Lower leg skin (tissue), 4 donors: ENCODE data around the gene VMA21. TPM values are rescaled to one million over a fixed set of nuclear protein-coding genes. Genes with fewer than 3 reads are reported as not detected.

Experiments
- DNase-seq, 2 donors: peaks; one replicate each; pipeline ENCODE4 v3.0.0-alpha.2; 2019; ENCODE audit warnings: low spot score in 2 of 2
- H3K4me3 ChIP-seq: fragments of 200-600 bp; sonication (generic); 2 replicates; pipeline ENCODE4 v1.5.1; 2017; ENCODE audit warnings: mild to moderate bottlenecking, low read depth; ENCODE audit not compliant: poor library complexity, severe bottlenecking
- POLR2A ChIP-seq, 2 donors: fragments of 450-650 bp; IDR thresholded peaks; one replicate each; pipeline ENCODE4 v1.6.1; 2016 to 2017; ENCODE audit warnings: antibody characterized with exemption in 2 of 2, mild to moderate bottlenecking in 1 of 2, moderate library complexity in 1 of 2
- whole genome bisulfite sequencing, 2 donors: methylation state at CpG; one replicate each; pipeline ENCODE4 v1.1.5; 2018; 5-methylcytosine and 5-hydroxymethylcytosine counted together
- intact Hi-C: fragments of 100-400 bp; cut with DNase I; formaldehyde crosslinking; loops from one replicate; pipeline ENCODE4 v1.15.0; 2023; ENCODE audit warnings: low total_unique reads
- total RNA-seq, 4 donors: library from RNA; depleted of rRNA; stranded (reverse); fragments of >200 nt; gene quantifications; one replicate each; pipeline ENCODE4 v1.1.0, GENCODE V29; 2016
- TF ChIP-seq, protein P1 (sequence below), 3 donors: fragments of 450-650 bp; IDR thresholded peaks; one replicate each; pipeline ENCODE4 v1.5.1; 2016; ENCODE audit warnings: antibody characterized with exemption in 3 of 3, mild to moderate bottlenecking in 3 of 3, moderate library complexity in 2 of 3

VMA21 gene, protein sequence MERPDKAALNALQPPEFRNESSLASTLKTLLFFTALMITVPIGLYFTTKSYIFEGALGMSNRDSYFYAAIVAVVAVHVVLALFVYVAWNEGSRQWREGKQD
- total RNA-seq = 10 to 100 TPM; 21.0 to 32.6 (median 29.7) TPM

DNA sequence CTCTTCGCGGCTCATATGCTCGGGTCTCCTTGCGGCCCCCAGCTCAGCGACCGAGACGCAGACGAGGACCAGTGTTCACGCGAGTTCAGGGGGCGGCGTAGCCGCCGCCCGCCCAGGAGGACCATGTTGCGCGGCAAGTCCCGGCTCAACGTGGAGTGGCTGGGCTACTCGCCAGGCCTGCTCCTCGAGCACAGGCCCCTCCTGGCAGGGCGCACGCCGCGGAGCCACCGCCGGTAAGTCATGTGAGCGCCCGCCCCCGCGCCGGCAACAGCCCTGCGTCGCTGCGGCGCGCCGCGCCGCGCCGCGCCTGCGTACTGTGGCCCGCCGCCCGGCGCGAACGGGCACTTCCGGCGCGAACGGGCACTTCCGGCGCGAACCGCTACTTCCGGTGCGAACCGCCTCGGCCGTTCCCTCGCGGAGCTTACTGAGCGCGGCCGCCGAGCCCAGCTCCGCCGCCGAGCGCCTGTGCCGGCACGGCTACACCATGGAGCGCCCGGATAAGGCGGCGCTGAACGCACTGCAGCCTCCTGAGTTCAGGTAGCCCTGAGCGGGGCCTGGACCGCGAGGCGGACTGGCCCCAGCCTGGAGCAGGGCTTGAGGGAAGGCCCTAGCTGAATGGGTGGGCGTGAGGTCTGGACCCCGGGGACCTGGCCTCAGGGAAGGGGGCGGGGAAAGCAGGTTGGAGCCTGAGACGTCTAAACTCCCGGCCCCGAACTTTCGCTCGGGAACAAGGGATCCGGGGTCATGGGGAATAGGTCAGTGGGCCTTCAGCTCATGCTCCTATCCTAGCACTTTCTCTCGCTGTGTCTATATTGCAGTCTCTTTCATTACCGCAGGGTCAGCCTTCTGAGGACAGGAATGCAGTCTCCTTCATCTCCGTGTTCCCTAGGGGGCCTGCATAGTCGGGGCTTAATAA is at the start of gene VMA21:
TSS of gene VMA21 (plus strand) at position 382 of the 916 bp plus-strand sequence. CDS start at position 485, 103 bp downstream.
- peak within 1 kb of the TSS; percentile 73 for H3K4me3 ChIP-seq
- intact Hi-C loops = no loop called here
- DNase-seq = peak; percentile 69 to 95
- 0 to 30% methylated on average over 4 to 57 of the region's 97 CpGs for WGBS, 2 donors
- TF ChIP-seq POLR2A (IDR thresholded peaks at IDR 0.05) = no peak
- TF ChIP-seq, protein P1, sequence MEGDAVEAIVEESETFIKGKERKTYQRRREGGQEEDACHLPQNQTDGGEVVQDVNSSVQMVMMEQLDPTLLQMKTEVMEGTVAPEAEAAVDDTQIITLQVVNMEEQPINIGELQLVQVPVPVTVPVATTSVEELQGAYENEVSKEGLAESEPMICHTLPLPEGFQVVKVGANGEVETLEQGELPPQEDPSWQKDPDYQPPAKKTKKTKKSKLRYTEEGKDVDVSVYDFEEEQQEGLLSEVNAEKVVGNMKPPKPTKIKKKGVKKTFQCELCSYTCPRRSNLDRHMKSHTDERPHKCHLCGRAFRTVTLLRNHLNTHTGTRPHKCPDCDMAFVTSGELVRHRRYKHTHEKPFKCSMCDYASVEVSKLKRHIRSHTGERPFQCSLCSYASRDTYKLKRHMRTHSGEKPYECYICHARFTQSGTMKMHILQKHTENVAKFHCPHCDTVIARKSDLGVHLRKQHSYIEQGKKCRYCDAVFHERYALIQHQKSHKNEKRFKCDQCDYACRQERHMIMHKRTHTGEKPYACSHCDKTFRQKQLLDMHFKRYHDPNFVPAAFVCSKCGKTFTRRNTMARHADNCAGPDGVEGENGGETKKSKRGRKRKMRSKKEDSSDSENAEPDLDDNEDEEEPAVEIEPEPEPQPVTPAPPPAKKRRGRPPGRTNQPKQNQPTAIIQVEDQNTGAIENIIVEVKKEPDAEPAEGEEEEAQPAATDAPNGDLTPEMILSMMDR (IDR thresholded peaks at IDR 0.05) = no peak

DNA sequence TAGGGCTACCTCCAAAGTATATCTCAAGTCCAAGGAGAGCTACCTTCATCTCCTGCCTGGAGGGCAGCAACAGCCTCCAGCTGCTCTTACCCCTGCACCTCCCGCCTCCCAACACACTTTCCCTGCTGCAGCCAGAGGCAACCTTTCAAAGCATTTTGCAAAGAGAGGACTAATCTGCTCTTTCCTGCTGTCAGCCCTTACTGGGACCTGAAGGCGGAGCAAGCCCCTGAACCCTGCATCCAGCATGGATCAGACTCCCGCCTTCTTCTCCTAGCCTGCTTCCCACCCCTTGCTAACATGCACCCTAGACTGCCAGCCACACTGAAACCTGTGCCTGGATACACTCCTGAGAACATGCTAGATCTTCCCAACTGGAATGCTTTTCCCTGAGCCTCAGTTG is 37.7 kb upstream of the VMA21 start:
- 62 to 83% methylated on average over 3 of the region's 3 CpGs for WGBS, 2 donors
- no peak for DNase-seq
- H3K4me3 ChIP-seq = no peak overlapping the region
- no peak for TF ChIP-seq POLR2A (IDR thresholded peaks at IDR 0.05)
- TF ChIP-seq, protein P1 (IDR thresholded peaks at IDR 0.05) = no peak
- intact Hi-C loops = no loop called here

DNA sequence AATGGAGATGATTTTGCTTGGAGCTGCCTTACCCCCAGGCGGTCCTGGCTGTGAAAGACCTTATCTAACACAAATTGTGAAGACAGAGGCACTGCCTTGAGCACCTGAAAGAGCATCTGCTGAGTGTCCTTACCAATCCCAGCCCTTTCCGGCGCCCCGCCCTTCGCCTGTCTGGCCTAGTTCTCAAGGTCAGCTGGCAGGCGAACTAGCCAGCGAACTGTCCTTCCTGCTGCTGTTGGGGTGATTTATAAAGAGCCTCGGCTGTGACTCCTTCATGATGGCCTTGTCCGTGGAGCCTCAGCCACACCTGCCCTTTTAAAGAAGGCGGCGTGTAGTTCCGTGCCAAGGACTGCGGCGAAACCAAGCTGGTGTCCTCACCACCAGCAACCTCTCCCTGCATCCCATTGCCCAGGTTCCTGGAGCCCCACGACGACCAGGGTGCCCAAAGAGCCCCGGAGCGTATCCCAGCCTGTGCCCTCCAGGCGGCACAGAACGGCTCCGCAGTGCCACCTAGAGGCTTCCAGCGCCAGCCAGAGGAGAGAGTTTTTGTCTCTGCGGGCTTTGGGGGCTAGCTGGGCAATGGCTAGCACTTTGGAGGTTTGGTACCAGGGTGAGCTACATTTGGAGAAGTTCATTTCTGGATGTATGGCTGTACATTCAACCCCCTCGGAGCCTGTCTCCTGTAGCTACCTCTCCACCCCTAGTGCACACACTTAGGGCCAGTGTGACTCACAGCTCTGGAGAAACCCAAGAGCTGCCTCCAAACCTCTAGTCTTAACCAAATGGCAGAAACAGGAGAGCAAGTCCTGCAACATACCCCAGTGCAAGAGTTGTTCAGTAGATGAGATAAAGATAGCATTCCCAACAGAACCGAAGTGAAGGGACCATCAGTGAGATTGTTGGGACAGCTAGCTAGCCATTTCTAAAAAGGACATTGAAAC is 36.8 kb upstream of the VMA21 start:
- TF ChIP-seq POLR2A (IDR thresholded peaks at IDR 0.05) = no peak
- TF ChIP-seq, protein P1 (IDR thresholded peaks at IDR 0.05) = no peak
- intact Hi-C loops = no loop called here
- DNase-seq = no peak
- H3K4me3 ChIP-seq = no peak overlapping the region
- 12 to 25% methylated on average over 14 to 19 of the region's 25 CpGs for whole genome bisulfite sequencing, 2 donors

DNA sequence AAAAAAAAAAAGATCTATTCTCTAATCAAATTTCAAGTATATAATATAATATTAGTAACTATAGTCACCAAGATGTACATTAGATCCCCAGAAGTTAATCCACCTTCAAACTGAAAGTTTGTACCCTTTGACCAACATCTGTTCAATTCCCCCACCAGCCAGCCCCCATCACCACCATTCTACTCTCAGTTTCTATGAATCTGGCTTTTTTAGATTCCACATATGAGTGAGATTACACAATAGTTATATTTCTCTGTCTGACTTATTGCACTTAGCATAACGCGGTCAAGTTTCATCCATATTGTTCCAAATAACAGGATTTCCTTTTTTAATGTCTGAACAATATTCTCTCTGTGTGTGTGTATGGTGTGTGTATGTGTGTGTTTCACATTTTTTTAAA is 33.7 kb upstream of the VMA21 start:
- intact Hi-C loops = no loop called here
- 63 to 88% methylated on average over 2 of the region's 2 CpGs for WGBS, 2 donors
- no peak for TF ChIP-seq POLR2A (IDR thresholded peaks at IDR 0.05)
- TF ChIP-seq, protein P1 (IDR thresholded peaks at IDR 0.05) = no peak
- DNase-seq = no peak
- H3K4me3 ChIP-seq = no peak overlapping the region

DNA sequence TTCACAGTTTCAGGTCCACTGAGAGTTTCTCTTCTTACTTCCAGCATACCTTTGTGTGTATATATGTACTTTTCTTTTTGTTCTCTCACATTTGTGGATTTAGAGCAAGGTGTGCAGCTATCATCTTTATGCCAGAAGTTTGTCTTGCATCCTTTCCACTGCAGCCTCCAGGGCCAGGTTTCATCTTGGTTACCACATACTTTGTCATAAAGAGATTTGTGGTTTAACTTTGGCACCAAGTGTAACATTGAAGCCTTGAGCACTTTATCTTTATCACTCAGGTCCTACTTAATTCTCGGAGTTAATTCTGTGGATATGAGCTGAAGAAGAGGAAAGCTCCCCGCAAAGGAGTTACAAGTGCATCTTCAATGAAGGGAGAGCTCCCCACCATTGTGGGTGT is 31.4 kb upstream of the VMA21 start:
- no peak overlapping the region for H3K4me3 ChIP-seq
- intact Hi-C loops = no loop called here
- TF ChIP-seq, protein P1 (IDR thresholded peaks at IDR 0.05) = no peak
- no peak for TF ChIP-seq POLR2A (IDR thresholded peaks at IDR 0.05)
- WGBS, 2 donors = 58 to 88% methylated on average over 2 of the region's 2 CpGs
- no peak for DNase-seq
